Stimulated activated CD8-positive, alpha-beta memory T cell treated with anti-CD3 and anti-CD28 coated beads, Interleukin-4, amount 100 ng/mL, for 1 hour (primary cell): Measurements from ENCODE around the gene NUDT5.
"Not testable (repeated sequence)": the region's sequence is repeated elsewhere in the genome, so short reads cannot be mapped to it uniquely, and the experiment has no call there.

ENCODE experiments used
- DNase-seq, 2 donors: peaks; one replicate each; pipeline ENCODE4 v3.0.0-alpha.2; 2020; ENCODE audit warnings: low read depth in 2 of 2, low spot score in 1 of 2

NUDT5 gene

GRCh38 chr10:12205082-12205481 lies 9.4 kb upstream of the NUDT5 start:
- DNase-seq, result no peak

GRCh38 chr10:12202226-12202625 lies 6.5 kb upstream of the NUDT5 start:
- DNase-seq, result no peak

GRCh38 chr10:12201543-12201942 lies 5.9 kb upstream of the NUDT5 start:
- DNase-seq, result no peak

GRCh38 chr10:12200850-12201249 lies 5.2 kb upstream of the NUDT5 start:
- no peak for DNase-seq

GRCh38 chr10:12198156-12198555 lies 2.5 kb upstream of the NUDT5 start:
- DNase-seq, result no peak

- DNase-seq, result no peak
These were observed 980 bp upstream of the NUDT5 start for GRCh38 chr10:12196531-12197211.

- DNase-seq, result no peak
These were observed 449 bp downstream of the NUDT5 start for GRCh38 chr10:12195281-12195602.

GRCh38 chr10:12194752-12195271 lies 879 bp downstream of the NUDT5 start:
- DNase-seq, result no peak

GRCh38 chr10:12193193-12193592 lies 2.5 kb downstream of the NUDT5 start:
- DNase-seq, result no peak

- DNase-seq, result no peak
These were observed 4.0 kb downstream of the NUDT5 start for GRCh38 chr10:12191715-12192114.

GRCh38 chr10:12189426-12189825 lies 6.3 kb downstream of the NUDT5 start:
- DNase-seq, result no peak

GRCh38 chr10:12188656-12189055 lies 7.0 kb downstream of the NUDT5 start:
- no peak for DNase-seq

- no peak for DNase-seq
These were observed 8.3 kb downstream of the NUDT5 start for GRCh38 chr10:12187321-12187905.

GRCh38 chr10:12186323-12186722 lies 9.4 kb downstream of the NUDT5 start:
- no peak for DNase-seq

- DNase-seq, result no peak
These were observed 11.5 kb downstream of the NUDT5 start for GRCh38 chr10:12184165-12184564.

- DNase-seq, result peak; percentile 13 to 33
These were observed 14.5 kb downstream of the NUDT5 start for GRCh38 chr10:12181065-12181775.

GRCh38 chr10:12180221-12180974 lies 15.3 kb downstream of the NUDT5 start:
- no peak for DNase-seq

GRCh38 chr10:12179606-12180170 lies 16.0 kb downstream of the NUDT5 start:
- DNase-seq, result no peak

GRCh38 chr10:12177642-12178041 lies 18.0 kb downstream of the NUDT5 start:
- no peak for DNase-seq

GRCh38 chr10:12171512-12171911 lies 24.2 kb downstream of the NUDT5 start:
- not testable (repeated sequence) for DNase-seq
